GM19395 (cell line): Measurements from ENCODE around the gene CRAT.

Experiments
- ATAC-seq: cut with Tn5 transposase; IDR thresholded peaks from one replicate; pipeline ENCODE4 v1.9.1; 2021; ENCODE audit warnings: mild to moderate bottlenecking, moderate library complexity; ENCODE audit not compliant: unreplicated experiment

The CRAT gene

DNA sequence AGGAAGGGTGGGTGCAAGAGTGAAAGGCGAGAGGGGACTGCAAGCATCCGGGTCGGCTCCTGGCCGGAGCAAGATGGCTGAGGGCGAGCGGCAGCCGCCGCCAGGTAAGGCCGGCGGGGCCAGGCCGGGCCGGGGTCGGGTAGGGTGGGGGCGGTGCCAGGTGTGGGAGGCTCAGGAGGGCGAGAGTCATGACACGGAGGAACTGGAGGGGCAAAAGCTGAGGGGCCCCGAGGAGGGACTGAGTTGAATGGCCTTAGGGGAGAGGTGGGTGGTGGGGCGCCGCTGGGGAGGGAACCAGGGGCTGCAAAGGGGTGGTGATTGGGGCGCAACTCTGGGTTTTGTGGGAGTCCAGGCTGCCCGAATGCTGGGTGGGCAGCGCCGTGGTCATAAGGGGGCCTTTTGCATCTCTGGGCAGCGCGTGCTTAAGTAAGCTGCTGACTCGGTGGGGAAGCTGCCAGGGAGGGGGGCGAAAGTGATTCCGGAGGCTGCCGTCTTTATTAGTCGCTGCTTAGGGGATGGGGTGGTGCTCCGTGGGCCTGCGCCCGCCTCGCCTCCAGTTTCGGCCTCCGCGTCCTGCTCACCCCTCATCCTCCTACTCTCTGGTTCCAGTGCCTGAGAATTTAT lies 1.0 kb upstream of the CRAT start:
- peak; percentile 30 for ATAC-seq

DNA sequence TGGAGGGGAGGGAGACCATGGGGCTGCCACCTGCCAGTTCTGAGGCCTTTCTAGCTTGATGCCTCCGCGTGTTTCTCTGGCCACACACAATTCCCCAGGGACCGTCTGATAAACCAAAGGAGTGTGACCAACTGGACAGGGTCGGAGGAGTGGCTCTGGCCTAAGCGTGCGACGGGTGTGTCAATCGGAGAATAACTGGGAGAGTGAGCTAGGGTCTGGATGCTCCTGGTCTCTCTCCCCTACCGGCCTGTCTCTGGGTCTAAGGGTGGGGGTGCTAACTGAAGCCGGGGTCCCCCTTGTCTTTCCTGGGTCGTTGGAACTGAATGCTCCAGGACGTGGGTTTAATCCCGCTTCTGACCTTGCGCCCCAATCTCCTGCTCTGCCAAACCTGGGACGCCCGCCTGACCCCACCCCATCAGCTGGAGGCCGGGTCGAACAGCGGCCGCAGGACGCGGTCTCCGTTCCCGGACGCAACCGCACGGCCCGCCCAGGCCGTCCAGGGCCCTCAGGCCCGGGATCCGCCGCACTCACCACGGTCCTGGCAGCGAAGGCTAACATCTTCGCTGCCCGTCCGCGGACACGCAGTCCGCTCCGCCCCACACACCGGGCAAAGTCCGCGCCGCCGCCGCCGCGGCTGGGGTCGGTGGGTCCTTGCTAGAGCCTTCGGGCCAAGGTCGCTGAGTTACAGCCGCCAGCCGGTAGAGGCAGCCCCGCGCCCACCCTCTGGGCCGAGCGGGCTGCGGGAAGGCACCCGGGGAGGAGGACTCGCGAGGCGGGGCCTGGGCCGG lies 447 bp downstream of the CRAT start:
- ATAC-seq = peak; percentile 8

DNA sequence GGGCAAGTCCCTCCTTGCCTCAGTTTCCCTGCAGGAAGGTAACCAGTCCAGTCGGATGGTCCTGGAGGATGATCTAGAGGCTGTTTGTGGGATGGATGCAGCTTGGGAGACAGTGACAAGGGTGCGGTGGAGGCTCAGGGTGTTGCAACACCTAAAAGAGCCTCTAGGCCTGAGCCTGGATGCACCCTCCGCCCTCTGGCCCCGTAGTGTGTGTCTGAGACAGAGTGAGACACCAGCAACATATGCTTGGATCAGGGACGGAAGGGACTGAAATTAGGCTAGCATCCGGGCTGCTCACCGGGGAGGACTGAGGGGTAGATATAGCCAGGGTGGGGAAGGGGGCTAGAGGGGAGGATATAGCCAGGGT lies 1.1 kb downstream of the CRAT start:
- ATAC-seq = no peak

DNA sequence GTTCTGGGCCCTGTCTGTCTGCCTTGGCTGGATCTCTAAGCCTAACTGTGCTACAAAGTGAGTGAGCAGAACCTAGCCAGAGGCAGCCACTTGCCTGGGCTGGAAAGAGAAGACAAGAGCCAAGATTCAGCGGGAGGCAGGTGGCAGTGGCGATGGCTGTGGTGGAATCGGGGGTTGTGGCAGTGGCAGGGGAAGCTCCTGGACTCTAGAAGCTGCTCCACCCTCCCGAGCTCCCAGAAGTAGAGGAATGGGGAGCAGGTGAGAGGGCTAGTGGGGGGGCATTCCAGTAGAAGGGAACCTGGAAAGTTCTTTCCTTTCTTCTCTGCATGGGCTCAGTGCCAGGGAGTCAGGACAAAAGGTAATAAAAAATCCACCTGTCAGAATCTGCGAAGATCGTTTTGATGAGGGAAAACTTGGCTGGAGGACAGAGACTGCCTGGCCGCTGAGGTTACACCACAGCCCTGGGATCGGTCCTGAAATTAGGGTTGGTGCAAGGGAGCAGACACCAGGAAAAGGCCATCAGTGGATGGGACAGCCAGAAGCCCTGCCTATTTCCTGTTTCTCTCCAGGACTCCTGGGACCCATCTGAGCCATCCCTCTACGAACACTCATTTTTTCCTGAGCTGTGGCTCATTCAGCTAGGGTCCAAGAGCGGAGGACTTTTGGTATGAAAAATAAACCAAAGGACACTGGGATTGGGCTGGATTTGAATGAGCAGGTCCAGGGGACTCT lies 1.6 kb downstream of the CRAT start:
- ATAC-seq = no peak

DNA sequence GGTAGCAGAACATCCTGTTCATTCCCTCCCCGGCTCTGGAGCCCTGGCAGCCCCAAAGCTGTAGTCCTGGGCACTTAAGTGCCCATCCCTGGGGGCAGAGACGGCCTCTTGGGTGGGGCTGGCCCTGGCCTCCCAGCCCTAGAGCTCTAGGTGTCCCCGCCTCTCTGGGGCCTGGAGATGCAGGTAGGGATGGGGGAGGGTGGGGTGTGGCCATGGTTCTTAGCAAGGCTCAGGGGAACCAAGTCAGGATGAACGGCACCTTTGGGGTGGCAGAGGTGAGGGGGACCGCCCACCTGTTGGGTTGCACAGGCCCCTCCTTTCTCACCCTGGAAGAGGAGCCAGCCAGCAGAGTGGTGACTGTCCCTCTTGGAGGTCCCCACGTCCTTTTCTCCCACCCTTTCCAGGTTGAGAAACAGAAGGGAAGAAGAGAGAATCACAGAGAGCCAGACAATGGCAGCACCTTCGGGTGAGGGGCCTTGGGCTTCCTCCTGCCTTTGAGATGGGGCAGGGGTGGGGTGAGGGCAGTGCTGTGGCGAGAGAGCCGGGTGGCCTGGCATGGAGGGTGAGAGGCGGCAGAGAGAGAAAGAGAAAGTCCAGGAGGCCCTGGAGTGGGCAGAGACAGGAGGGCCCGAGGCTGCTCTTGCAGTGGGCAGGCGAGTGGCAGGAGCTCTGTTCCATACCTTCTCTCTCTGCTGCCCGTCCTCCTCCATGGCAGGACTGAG lies 2.3 kb downstream of the CRAT start:
- no peak for ATAC-seq

DNA sequence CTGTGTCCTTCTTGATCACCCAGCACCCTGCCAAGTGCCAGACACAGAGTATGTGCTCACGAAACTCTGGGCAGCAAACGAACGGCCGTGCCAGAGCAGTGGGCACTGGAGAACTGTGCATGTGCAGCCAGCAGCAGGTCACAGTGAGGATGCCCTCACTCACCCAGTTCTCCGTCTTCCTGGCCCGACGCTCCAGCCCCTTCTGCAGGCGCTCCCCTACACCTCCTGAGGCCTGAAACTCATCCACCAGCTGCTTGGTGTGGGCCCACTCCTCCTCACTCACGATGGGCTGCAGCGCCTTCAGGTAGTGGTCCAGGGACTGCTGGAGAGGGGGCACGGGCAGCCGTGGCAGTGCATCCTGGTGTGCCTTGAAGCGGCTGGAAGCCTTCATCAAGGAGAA lies 2.9 kb downstream of the CRAT start:
- no peak for ATAC-seq

DNA sequence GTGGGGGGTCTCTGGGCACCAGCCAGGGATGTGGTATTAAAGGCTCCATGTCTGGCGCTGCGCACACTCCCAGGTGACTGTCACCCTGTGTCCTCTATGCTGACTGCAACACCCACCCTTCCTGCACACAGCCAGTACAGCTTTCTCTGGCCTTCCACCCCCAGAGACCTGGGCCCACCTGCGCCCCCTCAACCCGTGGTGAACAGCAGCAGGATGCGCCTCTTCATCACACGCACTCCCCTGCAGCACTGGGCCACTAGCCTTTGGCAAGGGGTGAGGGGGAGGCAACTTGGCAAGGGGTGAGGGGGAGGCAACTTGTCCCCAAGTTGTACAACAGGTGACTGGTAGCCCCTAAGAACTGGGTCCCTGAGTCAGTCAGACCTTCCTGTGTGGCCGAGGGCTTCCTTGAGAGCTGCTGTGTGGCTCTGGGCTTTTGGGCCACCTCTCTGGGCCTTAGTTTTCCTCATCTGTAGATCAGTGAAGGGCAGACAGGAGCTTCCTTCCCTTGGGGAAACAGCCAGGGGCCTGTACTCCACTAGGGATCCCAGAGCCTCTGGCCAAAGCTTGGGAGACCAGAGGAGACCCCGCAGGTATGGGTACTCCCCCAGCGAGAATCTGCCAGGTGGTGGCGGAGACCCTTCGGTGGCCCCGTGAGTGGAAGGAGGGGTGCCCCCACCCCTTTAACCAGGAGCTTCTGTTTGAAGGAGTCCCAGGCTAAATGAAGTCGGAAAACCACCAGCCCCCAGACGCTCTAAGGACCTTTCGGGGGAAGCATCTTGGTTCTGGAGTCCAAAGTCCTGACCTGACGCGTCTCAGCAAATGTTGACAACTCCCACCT lies 4.5 kb downstream of the CRAT start:
- ATAC-seq = no peak

DNA sequence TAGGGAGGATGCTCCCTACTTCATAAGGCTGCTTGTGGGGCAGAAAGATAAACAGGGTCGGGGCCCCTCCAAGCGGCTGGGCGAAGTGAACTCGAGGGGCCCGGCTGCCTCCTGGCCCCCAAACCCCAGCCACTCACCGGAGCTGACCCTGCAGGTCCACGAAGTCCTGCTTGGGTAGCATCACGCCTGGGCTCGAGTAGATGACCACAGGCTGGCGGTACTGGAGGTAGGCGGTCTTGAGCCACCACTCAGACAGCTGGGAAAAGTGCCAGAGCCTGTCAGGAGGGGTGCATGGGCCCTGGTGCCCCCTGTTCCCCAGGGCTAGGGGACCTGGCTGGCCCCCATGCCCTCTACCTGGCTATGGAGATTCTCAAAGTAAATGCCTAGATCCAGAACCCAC lies 6.5 kb downstream of the CRAT start:
- no peak for ATAC-seq

DNA sequence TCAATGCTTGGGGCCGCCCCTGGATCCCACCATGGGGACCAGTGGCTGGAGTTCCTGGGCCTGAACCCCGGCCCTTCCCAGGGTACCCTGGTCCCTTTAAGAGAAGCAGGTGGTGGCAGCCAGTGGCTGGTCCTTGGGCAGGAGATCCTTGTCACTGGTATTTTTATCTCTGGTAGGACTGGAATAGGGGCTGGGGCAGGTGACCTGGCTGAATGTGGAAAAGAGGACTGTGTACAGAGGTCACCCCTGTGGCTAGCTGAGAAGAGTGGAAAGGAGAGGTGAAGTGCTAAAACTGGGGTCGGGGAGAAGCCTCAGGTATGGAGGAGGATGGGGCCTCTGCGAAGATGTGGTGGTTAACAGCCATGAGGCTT lies 7.0 kb downstream of the CRAT start:
- no peak for ATAC-seq

DNA sequence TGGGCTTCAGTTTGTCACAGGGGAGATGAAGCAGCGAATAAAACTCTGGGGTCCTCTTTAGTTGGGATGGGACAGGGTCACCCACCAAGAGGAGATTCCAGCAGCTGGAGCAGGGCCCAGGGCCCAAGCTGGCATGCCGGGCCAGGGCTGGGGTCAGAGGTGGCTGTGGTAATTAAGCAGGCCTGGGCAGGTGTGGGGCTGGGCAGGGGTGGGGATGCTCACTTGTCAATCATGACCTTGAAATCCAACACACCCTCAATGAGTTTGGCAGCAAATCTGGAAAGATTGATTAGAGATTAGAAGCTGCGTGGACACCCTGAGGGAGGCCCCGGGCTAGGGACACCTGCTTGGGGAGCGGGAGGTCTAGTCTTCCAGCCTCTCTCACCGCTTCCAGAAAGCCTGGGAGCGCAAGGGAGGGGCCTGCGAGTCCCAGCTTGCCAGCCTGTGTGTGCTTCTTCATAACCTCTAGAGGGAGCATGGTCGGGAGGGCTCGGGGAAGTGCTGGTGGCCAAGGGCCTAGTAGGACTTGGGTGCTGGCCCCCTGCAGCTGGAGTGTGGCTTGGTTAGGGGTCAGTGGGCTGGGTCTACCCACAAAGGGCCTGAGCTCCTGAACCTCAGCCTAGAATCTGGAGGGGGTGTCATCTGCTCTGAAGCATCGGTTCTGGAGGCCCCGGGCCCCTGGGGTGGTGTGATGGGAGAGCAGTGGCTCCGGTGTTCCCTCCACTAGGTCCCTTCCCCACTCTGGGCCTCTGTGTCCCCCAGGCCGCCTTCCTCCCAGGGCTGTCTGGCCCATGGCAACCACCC lies 7.6 kb downstream of the CRAT start:
- no peak for ATAC-seq

DNA sequence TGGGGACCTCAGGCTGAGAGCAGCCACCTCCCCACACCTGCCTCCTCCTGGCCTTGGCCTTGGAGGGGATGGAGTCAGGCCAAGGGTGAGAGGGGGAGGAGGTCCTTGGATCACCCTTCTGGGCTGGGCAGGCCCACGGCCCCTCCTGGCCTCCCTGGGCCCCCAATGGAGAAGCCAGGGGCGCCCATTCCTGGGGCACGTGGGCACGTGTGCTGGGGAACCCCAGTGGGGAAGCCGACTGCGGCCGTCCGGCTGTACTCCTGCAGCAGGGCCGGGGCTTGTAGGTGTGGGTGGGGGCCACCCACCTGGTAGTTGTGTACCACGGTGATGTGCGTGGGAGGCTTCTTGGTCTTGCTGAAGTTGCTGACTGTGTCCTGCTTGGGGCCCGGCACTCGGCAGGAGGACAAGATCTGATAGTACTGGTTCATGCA lies 8.5 kb downstream of the CRAT start:
- ATAC-seq = no peak

DNA sequence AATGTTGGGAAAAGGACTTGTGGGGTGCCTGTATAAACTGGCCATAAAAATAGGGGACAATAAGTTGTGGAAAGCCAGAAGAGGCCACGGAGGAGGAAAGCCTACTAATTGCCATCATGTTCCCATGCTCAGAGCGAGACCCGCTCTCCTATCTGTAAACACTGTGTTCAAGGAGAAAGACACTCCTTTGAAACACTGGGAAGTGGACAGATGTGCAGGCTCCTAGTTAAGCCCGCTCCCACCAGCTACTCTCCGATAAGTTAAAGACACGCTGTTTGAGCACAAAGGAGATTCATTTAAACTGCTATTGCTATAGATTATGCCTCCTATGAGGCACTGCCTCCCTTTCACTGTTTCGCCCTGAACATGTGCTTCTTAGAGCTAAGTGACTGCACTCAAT lies 9.3 kb downstream of the CRAT start:
- ATAC-seq = no peak

DNA sequence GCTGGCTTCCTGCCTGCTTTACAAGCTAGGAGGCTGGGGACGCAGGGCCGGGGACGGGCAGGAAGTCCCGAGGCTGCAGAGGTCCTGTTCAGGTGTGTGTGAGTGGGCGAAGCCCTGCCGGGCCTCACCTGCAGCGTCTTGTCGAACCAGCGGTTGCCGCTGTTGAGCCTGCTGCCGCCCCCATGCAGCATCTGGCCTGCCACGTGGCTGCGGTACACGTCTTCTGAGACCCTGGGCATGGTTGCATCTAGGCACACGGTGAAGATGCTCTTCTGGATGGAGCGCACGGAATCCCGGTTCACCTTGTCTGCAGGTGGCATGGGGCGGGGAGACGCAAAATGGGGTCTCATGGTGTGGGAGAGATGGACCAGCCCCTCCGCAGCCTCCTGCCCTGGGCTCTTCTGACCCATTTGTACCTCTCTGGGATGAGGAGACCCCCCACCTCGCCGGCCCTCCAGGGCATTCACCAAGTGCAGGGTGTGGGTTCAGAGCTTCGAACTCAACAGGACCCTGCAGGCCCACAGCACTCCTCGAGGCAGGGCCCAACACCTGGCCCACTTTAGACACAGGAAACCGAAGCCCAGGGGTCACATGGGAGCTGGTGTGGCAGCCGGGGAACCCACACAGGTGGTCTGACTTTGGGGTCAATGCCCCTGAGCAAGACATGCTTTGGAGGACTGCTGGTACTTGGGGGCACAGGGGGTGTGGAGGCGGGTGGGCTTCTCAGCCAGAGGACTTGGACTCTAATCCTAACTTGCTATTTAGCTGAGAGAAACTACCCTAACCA lies 10.0 kb downstream of the CRAT start:
- ATAC-seq = no peak

DNA sequence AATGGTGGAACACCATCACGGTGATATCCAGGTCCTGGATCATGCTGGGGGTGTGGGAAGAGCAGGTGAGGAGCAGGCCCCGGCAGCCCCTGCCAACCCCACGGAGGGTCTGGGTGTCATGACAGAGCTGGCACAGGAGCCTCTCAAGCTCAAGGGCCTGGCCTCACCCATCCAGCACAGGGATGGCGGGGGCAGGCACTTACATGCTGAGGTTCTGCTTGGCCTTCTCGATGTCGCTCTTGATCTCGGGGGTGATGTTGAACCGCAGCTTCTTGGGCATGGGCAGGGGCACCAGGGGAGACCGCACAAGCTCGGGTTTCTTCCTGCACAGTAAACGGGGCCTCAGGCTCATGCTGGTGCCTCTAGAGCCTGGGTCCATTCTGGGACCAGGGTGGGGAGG lies 12.3 kb downstream of the CRAT start:
- no peak for ATAC-seq

DNA sequence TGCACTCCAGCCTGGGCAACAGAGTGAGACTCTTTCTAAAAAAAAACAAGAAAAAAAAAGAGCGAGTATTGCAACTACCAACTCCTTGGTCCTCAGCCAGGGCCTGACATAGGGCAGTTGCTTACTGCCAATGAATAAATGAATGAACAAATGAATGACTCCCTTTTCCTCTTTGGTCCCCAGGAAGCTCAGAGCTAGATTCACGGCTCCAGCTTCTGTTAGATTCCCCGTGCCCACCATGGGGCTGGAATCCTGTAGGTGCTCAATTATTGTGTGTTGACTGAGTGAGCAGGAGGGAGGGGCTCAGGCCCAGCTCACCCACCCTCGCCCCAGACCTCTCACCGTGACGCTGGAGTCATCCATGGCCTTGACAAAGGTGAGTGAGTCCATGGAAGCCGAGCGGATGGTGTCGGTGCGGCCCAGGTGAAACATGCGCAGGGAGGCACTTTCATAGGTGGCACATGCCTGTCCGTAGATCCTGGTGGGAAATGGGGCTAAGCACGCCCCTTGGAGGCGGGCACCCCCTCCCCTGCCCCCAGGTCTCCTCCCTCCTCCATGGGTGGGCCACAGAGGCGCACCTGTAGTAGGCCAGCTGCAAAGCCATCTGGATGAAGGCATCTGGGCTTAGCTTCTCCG lies 12.8 kb downstream of the CRAT start:
- no peak for ATAC-seq

DNA sequence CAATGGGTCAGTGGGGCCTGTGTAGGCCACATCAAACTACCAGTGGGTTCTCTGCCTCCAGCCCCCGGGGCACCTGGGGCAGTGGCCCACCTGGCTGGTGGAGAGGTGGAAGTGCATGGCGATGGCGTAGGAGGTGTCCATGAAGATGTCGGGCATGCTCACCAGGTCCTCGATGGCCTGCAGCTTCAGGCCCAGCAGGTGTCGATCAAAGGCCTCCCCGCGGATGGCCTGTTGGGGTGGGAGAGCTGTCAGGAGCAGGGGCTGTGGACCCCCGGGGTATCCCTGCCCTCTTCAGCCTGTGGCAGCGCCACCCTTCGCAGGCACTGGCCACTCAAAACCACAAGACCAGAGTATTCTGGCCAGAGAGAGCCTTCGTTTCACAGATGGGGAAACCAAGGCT lies 14.7 kb downstream of the CRAT start:
- ATAC-seq = no peak

DNA sequence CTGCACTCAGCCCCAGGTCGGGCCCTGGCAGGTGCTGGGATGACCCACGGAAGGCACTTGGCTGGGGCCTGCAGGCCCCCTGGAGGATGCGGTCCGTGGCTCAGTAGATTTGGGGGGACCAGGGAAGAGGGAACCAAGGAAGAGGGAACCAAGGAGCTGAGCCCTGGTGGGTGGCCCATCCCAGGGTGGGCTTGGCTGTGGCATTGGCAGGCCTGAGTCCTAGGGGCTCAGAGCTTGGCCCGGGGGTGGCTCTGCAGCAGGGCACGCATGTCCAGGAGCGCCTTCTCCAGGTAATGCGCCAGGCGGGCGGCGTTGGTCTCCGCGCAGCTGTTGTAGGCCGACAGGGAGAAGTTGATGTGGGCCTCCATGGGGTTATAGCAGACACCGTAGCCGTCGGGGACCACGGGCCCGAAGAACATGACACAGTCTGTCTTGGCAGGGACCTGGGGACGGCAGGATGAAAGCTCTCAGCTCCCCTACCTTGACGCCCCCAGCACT lies 15.4 kb downstream of the CRAT start:
- ATAC-seq = no peak

DNA sequence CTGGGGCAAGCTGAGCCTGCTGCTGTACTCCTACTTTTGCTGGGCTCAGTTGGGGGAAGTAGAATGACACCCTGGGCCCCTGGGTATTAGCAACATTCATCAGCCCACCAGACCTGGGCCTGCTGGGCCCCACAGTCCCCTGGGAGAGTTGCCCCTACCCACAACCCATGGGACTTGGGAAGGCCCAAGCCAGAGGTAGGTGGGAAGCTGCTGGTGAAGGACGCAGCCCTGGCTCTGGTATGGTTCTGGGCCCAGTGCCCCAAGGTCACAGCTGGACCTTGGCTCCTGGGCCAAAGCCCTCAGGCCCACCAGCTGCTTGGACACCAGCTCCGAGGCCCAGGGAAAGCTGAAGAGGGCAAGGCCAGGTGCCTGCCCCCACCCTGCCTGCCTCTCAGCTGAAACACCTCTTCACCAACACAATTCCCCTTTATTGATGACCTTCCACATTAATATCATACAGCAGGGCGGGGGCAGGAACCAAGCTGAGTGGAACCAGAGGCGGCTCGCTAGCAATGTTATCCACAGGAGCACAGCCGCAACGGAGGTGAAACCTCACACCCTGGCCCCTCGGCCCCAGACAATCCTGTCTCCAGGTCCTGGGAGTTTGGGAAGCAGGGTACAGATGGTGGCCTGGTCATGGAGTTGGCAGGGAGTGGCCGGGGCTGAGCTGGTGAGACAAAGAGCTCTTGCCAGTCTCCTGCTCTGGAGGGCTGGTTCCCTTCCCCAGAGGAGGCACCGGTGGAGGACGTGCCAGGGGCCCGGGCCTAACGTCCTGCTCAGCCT lies 16.0 kb downstream of the CRAT start:
- ATAC-seq = no peak
